DND-41 (cell line): ENCODE data around the gene PLD1.

Experiments
- EZH2 ChIP-seq: IDR thresholded peaks from 3 replicates; pipeline ENCODE4 v1.6.1; 2012; ENCODE audit warnings: borderline replicate concordance, low read depth, mild to moderate bottlenecking, moderate library complexity, low read length, inconsistent platforms; ENCODE audit not compliant: severe bottlenecking
- TF ChIP-seq, protein P1 (sequence below): IDR thresholded peaks from 2 replicates; pipeline ENCODE4 v1.5.1; 2012; ENCODE audit warnings: borderline replicate concordance, low read length, moderate library complexity, mild to moderate bottlenecking; ENCODE audit not compliant: poor library complexity, severe bottlenecking; ENCODE audit errors: extremely low read depth

DNA sequence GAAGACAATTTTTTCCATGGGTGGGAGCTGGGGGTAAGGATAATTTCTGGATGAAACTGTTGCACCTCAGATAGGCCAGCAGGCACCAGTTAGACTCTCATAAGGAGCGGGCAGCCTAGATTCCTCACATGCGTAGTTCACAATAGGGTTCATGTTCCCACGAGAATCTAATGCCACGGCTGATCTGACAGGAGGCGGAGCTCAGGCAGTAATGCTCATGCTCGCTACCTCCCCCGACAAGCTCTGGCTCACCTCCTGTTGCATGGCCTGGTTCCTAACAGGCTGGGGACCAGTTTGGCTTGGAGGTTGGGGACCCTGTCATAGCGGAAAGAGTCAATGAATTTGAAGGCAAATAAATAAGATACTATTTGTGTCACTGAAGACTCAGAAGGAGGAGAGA, 105.5 kb downstream of the PLD1 start:
- TF ChIP-seq, protein P1, sequence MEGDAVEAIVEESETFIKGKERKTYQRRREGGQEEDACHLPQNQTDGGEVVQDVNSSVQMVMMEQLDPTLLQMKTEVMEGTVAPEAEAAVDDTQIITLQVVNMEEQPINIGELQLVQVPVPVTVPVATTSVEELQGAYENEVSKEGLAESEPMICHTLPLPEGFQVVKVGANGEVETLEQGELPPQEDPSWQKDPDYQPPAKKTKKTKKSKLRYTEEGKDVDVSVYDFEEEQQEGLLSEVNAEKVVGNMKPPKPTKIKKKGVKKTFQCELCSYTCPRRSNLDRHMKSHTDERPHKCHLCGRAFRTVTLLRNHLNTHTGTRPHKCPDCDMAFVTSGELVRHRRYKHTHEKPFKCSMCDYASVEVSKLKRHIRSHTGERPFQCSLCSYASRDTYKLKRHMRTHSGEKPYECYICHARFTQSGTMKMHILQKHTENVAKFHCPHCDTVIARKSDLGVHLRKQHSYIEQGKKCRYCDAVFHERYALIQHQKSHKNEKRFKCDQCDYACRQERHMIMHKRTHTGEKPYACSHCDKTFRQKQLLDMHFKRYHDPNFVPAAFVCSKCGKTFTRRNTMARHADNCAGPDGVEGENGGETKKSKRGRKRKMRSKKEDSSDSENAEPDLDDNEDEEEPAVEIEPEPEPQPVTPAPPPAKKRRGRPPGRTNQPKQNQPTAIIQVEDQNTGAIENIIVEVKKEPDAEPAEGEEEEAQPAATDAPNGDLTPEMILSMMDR: no peak
- no peak for TF ChIP-seq EZH2
